ENCODE measurements around the gene TSEN15. TPM values are rescaled to one million over a fixed set of nuclear protein-coding genes. Genes with fewer than 3 reads are reported as not detected.
A peak's percentile ranks its signal among the peaks of the same experiment; 100 is the strongest.

The TSEN15 gene
- total RNA-seq, 1 donor from 2014 or later: 25.2 TPM

GRCh38 chr1:184052750-184053149, 1.2 kb downstream of the TSEN15 start:
- DNase-seq (ENCODE audit: low read depth in 2 of 2): no peak

- no peak for DNase-seq (ENCODE audit: low read depth in 2 of 2)
Observed at GRCh38 chr1:184053881-184054280, 2.4 kb downstream of the TSEN15 start.

DNA sequence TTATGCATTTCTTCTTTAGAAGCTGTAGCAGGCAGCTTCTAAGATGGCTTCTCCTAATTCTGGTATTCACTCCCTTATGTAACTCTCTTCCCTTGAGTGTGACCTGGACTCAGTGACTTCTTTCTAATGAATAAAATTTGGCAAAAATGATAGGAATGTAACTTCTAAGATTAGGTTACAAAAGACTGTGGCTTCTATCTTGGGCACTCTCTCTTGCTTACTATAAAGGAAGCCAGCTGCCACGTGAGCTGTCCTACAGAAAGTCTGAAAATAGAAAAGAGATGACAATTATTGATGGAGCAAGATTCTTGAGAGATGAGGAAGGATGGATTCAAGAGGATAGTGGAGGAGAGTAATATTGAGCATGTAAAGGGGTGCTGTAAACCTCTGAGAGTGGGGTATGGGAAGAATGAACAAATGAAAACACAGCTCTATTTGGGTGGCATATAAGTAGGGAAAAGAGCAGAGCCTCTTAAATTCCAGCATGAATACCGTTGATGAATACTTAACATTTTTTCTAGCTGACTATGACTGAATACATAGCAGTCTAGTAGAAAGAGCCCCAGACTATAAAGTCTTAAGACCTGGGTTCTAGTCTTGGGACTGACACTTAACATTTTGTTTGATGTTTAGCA, 5.5 kb downstream of the TSEN15 start:
- DNase-seq (ENCODE audit: low read depth in 2 of 2): no peak

- no peak for DNase-seq (ENCODE audit: low read depth in 2 of 2)
Observed at GRCh38 chr1:184059887-184060286, 8.4 kb downstream of the TSEN15 start.

DNA sequence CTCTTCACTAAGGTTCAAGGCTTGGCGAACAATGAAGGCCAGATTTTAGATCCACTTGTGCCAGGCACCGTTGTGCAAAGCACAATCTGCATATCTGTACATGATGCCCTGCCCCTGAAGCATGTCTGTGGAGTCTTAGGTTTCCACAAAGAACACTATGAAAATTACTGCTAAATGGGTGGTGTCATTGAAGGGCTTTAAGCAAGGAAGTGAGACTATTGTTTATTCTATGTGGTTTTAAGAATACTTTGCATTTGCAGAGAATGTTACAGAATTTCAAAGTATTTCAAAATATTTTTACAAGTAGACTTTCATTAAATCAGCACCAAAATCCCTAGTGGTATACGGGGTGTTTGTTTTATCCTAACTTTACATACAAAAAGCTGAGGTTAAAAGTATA, 8.8 kb downstream of the TSEN15 start:
- no peak for DNase-seq (ENCODE audit: low read depth in 2 of 2)

DNA sequence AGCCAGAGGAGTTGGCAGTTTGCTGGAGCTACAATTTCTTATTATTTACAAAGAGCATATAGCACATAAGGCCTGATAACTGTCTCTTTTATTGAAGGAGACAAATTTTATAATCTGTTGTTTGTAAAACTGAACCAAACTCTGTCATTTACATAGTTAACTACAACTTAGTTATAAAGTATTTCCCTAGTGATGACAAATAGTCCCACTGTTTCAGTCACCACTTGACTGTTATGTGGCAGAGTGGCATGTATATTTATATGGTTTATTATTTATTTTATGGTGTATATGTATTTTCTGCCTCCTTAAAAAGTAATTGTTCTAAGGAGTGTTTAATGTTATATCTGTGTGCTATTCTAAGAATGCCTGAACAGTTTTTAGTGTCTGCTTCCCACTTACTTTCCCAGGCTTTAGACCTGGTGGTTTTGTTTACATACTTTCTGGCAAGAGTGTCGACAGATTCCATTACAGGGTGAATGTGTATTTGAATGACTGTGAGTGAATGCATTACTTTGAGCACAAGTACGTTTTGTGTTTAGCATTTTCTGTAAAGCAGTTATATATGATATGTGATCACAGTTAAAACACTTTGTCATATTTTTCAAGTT, 10.0 kb downstream of the TSEN15 start:
- DNase-seq (ENCODE audit: low read depth in 2 of 2): peak in 1 of 2 donors; percentile 10

- no peak for DNase-seq (ENCODE audit: low read depth in 2 of 2)
Observed at GRCh38 chr1:184062640-184063286, 11.2 kb downstream of the TSEN15 start.

GRCh38 chr1:184065559-184065958, 14.0 kb downstream of the TSEN15 start:
- DNase-seq (ENCODE audit: low read depth in 2 of 2): no peak

- no peak for DNase-seq (ENCODE audit: low read depth in 2 of 2)
Observed at GRCh38 chr1:184068354-184068753, 16.8 kb downstream of the TSEN15 start.

DNA sequence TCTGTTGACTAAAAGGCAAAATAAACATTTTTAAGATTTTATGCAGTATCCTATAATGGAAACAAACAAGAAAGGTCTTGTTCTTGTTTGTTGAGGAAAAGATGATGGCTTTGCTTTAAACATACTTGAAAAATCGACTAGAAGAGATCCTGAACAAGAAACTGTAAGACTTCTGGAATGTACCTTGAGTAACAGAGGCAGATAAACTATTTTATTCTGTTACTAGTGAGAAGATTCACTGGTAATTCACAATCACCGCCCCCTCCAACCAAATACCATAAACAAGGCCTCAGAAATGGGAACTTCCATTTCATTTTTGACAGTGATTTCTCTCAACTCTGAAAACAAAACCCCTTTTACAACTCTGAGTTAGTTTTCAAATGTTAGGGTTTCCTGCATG, 18.1 kb downstream of the TSEN15 start:
- no peak for DNase-seq (ENCODE audit: low read depth in 2 of 2)

DNA sequence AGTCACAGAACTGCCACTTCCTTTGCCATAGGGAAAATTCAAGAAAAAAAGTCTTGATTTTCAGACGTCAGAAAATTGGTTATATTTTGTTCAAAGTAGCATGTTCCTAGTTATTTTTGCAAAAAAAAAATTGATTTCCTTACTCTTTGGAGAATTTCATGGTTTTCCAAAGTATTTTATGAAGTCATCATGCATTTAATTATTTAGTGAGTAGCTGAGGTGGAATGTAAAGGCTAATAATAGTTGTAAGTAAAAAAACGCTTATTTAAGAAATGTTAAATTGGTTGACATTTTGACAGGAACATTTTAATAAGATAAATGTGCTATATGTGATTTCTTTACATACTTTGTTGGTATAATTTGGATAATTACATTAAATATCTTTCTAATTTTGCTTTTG, 20.8 kb downstream of the TSEN15 start:
- DNase-seq (ENCODE audit: low read depth in 2 of 2): no peak

GRCh38 chr1:184074383-184074782, 22.9 kb downstream of the TSEN15 start:
- DNase-seq (ENCODE audit: low read depth in 2 of 2): no peak

DNA sequence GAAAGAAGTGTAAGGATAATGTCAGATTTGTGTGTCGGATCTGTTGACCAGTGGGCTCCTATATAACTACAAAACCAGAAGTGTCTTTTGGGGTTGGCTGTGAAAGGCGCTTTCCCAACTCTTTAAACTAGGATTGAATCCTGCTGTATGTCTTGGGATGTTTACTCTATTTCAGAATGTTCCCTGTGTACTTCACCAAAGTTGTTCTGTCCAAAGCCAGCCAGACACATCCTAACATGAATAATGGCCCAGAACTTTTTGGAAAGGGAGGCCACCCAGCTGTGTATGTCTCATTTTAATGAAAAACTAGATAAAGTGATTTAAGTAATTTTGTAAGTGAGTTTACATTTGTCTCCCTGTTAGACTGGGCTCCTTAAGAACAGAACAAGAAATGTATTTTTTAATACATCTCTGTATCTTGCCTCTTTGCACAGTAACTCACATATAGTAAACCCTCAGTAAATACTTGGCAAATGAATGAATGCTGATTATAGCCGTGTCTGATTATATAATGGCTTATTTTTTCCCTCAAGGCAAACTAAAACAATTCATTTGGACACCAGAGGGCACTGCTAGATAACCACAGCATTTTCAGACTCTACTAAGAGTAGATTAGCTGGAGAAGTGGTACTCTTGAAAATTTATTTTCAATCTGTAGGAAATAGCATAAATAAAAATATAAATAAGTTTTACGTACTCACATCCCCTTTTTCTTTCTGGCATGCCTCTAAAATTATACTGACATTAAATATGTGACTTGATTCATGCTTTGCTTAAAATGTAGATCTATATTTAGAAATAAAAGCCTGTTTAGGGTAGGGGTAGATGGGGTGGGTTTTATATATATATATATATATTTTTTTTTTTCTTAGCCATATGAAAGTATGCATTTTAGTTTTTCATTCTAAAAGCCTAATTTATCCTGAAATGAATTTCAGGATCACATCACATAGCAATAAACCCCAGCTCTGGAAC, 23.8 kb downstream of the TSEN15 start:
- DNase-seq (ENCODE audit: low read depth in 2 of 2): peak; percentile 67 to 70

- peak in 1 of 2 donors; percentile 62 for DNase-seq (ENCODE audit: low read depth in 2 of 2)
Observed at GRCh38 chr1:184078564-184079249, 27.2 kb downstream of the TSEN15 start.

DNA sequence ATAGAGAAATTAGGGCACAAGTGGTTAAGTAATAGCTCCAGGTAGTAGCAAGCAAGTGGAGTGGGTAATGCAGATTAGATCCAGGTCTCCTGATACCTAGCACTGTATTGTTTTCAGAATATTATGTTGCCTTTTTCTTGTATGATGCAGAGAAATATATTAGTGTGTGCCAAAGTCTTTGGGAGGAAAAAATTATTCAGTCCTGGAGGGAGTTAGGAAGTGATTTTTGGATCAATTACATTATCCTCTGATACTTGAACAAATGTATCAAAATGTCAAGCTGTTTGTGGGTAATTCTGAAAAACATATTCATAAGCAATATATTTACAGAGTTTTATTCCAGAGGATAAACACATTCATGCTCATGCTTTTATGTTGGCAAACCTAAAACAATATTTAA, 28.8 kb downstream of the TSEN15 start:
- DNase-seq (ENCODE audit: low read depth in 2 of 2): no peak

DNA sequence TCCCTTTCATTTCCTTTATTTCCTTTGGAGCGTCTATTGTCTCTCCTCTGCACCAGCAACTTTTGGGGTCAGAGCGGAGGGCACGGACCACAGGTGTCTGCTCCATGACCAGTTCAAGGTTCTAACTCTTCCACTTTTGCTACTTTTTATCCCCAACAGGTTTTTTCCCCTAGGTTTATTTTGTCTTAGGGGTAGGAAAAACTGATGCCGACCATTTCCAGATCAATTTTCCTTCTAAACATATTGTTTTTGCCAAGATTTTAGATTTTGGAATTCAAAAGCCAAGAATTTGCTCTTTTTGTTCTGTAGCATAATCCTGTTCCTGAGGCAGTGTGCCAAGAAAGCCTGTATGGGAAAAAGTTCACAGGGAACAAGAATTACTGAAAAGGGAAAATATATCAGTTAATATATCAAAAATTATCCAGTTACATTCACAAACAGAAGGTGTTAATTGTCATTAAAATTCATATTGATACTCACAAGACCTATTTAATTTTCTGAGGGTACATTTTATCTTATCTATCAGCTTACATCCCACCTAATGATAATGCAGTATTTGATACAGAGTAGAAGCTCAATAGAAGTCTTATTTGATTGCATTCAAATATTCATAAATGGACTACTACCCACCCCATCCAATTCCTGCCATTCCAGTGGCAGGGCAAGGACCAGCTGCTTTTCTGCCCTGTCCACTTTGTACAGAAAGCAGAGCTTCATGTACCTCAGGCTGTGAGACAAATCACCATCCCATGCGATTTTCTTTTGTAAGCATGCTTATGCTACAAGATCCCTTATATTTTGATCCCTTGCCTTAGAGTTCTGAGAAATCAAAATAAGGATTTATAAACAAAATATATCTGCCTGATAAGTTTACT, 31.2 kb downstream of the TSEN15 start:
- DNase-seq (ENCODE audit: low read depth in 2 of 2): peak; percentile 41 to 81

GRCh38 chr1:184085667-184086066, 34.1 kb downstream of the TSEN15 start:
- DNase-seq (ENCODE audit: low read depth in 2 of 2): no peak

DNA sequence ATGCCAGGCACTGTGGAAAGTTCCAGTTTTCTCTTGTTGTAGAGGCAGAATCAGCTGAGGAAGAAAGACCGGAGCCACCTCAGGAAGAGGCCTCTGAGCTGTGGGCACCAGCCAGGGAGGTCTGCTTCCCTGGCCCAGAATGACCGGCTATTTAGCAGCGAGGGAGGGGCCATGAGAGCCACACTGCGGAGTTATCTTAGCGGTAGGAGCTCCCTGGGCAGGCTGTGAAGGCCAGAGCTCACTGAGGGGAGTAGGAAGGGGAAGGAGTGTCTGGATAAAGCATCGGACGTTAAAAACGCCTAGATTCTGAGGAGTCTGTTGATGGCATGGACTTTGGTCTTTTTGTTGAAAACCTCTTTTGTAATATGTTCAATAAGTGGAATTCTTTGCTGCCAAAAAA, 36.5 kb downstream of the TSEN15 start:
- no peak for DNase-seq (ENCODE audit: low read depth in 2 of 2)

GRCh38 chr1:184093071-184093470, 41.5 kb downstream of the TSEN15 start:
- DNase-seq (ENCODE audit: low read depth in 2 of 2): no peak

DNA sequence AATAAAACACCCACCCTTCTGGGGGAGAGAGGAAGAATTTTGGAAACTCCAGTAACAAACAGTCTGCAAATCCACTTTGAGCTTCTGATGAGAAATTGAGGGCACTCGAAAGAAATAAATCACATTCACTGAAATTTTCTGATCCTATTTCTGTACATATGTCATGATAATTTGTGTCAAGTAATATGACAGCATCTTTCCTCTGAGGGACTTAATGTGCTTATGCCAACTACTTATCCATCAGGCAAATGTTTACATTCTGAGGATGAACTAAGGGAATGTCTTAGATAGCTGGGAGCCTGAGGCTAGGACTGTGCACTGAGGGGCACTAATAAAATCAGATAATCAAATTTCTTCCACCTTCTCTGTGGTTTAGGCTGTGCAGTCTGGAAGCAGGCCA, 44.5 kb downstream of the TSEN15 start:
- DNase-seq (ENCODE audit: low read depth in 2 of 2): no peak
